ENCODE data around the gene TSC1.

TSC1 gene

DNA sequence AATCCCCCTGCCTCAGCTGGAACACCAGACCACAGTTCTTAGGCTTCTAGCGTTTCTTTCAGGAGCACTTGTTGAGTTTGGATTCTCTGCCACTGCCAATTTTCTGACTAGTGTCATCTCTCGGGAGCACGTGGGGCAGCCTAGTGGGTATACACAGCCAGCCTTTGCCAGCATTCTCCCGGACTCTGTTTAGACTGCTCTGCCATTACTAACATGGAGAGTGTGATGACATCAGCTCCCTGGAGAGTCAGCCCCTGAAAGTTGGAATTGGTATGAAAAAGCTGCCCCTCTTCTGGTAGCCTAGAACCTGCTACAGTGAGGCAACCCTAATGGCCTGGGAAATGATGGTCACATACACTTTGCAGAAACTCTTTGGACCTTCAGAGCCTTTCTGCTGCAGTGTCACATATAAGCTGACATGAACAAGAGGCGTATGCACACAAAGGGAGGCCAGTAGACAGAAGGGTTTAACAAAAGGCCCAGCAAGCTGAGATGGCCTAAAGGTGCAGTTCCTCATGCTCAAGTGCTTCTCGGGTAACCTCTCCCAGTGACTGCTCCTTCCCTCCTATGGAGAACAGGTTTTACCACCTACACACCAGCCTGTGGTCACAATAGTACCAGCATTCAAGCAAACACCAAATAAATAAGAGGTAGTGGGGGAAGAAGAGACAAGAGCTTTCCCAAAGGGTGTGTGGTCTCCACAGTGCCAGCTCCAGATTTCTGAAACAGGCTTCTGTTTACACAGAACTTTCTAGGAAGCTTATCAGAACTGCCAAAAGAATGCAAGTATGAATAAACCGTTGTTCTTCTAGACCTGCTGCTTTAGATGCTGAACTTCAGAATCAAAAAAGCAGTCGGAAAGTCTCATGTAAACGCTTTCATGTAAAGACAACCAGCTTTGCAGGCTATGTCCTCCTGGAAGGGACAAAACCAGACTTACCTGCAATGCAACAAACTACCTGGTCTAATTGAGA is 49.3 kb downstream of the TSC1 start:
- DNase-seq (ENCODE audit: low read depth, low spot score): no peak
- H3K27ac ChIP-seq: peak overlapping the region; percentile 22

DNA sequence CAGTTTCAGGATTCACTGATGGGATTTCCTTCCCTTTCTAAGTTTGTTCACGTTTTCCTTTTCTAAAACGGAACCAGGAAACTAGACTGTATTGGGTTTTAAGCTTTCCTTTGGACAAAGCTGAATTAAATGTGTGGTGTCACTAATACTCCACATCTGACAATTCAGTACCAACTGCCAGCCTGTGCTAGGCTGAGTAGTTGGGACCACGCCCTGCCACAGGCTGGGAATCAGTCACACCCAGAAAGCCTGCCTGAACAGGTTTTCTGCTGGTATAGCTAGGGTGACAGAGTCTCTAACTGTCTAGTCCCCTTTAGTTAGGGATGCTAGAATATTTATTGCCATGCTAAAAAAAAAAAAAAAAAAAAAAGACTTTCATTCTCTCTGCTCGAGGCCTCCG is 50.1 kb downstream of the TSC1 start:
- DNase-seq (ENCODE audit: low read depth, low spot score): peak; percentile 29
- H3K27ac ChIP-seq: no peak overlapping the region

DNA sequence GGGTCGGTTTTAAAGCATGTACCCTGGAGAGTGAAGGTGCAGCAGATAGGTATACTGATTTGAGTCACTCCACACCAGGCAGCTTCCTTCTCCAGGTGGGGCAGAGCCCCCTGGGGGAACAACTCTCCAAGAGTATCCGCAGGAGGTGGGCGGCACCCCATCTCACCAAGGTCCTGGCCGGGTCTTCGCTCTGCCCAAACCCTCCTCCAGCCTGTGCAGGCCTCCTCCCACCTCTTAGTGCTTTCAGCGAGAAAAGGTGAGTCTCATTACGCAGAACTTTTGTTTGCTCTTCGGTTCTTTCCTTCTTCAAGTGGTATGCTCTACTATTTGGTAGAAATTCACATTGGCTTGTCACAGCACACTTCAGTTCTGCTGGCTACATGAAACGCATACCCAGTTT is 52.0 kb downstream of the TSC1 start:
- no peak overlapping the region for H3K27ac ChIP-seq
- DNase-seq (ENCODE audit: low read depth, low spot score): no peak

DNA sequence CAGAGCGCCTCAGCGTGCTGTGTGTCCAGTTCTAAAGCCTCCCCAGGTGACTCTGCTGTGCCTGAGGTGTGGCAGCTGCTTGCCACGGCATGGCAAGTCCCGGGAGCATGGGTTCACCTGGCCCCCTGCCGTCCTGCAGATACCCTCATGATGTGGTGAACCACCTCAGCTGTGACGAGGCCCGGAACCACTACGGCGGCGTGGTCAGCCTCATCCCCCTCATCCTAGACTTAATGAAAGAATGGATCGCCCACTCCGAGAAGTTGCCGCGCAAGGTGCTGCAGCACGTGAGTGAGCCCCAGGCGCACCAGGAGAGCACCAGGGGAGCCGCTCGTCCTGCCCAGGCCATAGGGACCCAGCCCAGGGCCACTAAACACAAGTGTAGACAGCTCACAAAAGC is 56.3 kb downstream of the TSC1 start:
- DNase-seq (ENCODE audit: low read depth, low spot score): no peak
- H3K27ac ChIP-seq: no peak overlapping the region

DNA sequence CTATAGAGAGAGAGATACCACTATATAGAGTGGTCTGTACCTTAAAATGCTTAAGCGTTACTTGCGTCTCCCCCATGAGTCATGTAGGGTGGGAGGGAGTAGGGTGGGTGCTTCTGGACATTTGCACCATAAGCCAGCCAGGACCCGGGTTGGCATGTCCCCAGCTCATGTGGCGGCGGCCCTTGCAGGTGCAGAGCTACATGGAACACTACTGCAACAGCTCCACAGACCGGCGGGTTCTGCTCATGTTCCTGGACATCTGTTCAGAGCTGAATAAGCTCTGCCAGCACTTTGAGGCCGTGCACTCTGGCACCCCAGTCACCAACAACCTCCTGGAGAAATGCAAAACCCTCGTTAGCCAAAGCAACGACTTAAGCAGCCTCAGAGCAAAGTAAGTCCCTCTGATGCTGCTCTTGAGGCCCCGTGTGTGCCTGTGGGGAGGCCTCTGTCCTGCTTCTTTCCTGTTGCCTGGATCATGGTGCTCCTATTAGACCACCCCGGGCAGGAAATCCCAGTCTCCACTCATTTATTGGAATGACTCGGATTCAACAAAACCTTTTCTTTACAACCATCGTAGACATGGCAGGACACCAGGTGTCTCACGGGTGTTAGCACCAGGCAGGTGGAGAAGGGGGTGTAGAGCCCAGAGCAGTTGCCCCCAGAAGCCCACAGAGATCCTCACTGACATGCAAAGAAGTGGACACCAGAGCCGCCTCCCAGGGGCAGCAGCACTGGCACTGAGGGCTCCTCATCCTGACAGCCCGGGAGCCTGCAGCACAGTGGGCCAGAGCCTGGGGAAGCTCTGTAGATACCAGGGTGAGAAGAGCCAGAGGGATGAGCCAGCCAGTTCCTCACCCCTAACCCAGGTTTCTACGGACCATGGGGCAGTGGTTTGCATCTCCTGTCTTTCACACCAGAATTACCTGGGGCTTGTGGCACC is 57.0 kb downstream of the TSC1 start:
- no peak overlapping the region for H3K27ac ChIP-seq
- no peak for DNase-seq (ENCODE audit: low read depth, low spot score)

DNA sequence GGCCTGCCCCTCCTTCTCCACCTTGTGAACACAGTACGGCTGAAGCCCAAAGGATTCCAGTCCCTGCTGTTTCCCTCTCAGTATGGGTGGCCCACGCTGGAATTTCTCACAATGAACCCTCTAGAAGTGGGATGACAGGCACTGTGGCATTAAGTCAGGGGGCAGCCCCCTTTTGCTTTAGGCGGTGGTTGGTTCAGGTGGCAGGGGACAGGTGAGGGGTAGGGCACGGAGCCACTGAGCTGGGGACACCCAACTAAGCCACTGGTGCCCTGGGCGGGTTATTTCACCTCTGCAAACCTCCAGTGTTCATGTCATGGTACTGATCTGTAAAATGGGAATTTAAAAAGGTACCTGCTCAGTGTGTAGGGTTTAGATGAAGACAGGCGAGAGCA is 58.1 kb downstream of the TSC1 start:
- no peak overlapping the region for H3K27ac ChIP-seq
- DNase-seq (ENCODE audit: low read depth, low spot score): no peak

DNA sequence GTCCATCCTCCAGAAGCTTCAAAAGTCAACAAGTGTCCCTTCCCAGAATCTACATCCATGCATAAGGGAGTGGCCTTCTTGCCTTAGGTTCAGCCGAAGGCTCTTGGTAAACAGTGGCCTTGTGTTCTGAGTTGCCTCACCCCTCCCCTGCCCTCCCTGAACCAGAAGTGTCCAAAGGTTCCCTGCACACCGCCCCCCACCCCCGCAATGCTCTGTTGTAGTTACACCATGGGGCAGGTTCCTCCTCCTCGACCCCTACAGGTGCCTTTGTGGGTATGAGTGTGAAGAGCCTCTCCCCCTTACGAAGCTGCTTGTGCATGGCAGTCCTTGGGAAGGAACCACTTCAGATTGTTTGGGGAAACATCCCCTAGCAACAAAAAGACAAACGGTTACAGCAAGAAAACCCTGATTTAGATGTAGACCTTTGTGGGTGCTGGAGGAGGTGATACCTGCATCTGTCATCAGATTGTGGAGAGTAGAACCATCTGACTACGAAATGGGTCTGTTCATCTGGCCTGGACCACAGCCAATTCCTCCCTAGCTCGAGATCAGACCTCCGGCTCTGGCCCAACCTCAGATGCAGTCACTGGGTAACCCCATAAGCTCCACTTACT is 58.6 kb downstream of the TSC1 start:
- no peak overlapping the region for H3K27ac ChIP-seq
- no peak for DNase-seq (ENCODE audit: low read depth, low spot score)

DNA sequence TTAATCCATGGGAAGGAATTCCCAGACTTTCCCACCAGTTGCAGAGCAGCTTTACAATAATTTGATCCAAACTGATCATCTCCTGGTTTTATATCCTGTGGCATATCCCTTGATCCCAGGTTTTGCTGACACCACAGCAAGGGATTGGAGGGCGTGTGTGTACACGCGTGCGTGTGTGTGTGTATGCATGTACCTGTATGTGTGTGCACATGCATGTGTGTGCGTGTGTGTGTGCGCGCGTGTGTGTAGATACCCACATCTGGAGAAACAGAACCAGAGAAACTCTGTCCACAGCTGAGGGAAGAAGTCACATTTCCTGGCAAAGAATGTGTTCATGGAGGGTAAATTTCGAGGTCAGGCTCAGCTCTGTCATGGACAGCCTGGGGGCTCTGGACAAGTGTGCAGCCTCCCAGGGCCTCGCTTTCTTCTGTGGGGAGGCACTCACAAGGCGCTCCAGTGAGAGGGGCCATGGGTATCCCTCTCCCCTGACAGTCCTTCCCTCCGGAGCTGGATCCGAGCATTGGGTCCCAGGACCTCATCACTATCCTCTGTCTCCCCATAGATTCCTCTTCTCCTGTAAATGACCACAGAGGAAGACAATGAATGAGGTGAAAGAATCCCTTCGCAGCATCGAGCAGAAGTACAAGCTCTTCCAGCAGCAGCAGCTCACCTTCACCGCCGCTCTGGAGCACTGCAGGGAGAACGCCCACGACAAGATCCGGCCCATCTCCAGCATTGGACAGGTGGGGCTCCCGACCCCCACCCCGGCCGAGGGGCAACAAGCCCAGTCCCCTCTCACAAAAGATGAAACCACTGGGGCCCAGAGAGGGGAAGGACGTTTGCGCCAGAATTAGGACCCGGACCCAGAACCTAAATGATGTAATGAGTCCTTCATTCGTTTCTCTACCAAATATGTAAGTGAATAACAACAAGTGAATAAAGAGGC is 60.8 kb downstream of the TSC1 start:
- DNase-seq (ENCODE audit: low read depth, low spot score): no peak
- no peak overlapping the region for H3K27ac ChIP-seq

DNA sequence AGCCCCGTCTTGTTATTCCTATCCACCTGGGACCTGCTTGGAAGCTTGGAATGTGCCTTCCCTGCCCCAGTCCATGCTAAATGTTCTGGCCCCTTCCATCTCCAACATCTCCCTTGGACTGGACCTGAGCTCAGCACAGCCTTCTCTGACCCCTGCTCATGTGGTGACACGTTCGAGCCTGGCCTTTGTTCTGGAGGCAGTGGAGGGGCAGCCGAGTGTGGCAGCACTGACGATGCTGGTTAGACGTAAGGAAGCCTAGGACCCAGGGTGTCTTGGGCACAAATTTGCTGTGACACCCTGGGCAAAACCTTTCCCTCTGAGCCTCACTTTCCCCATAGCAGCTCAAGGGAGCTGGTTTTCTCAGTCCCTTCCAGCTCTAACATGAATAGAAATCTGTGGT is 61.8 kb downstream of the TSC1 start:
- no peak overlapping the region for H3K27ac ChIP-seq
- no peak for DNase-seq (ENCODE audit: low read depth, low spot score)

DNA sequence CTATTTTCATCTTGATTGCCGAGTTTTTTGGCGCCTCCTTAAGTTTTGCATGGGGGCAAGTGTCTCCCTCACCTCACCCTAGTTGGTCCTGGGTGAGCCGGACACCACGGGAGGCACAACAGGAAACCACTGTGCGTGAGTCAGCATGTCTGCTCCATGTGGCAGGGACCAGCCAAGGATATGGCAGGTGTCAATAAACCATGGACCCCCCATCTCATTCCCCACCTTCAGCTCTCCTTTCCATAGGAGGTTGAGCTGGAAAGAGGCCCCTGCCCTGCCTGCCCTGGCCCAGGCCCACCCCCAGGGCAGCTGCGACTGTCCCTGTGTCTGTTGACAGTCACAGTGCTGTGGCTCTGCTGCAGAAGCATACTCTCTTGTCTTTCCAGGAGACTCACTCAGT is 62.6 kb downstream of the TSC1 start:
- no peak overlapping the region for H3K27ac ChIP-seq
- no peak for DNase-seq (ENCODE audit: low read depth, low spot score)

DNA sequence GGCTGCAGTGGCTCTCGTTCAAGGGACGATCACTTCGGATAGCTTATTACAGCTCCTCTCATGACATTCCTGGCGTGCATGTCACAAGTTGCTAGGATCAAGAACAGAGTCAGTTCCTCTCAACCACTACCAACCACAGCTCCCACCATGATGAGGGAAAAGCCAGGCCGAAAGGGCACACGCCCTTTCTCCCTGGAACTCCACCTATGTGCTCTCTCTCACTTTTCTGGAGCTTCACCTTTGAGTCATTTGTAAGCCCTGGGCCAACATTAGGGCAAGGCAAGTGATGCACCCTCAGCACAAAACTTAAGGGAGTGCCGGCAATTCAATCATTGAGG is 64.1 kb downstream of the TSC1 start:
- no peak for DNase-seq (ENCODE audit: low read depth, low spot score)
- peak overlapping the region; percentile 13 for H3K27ac ChIP-seq

DNA sequence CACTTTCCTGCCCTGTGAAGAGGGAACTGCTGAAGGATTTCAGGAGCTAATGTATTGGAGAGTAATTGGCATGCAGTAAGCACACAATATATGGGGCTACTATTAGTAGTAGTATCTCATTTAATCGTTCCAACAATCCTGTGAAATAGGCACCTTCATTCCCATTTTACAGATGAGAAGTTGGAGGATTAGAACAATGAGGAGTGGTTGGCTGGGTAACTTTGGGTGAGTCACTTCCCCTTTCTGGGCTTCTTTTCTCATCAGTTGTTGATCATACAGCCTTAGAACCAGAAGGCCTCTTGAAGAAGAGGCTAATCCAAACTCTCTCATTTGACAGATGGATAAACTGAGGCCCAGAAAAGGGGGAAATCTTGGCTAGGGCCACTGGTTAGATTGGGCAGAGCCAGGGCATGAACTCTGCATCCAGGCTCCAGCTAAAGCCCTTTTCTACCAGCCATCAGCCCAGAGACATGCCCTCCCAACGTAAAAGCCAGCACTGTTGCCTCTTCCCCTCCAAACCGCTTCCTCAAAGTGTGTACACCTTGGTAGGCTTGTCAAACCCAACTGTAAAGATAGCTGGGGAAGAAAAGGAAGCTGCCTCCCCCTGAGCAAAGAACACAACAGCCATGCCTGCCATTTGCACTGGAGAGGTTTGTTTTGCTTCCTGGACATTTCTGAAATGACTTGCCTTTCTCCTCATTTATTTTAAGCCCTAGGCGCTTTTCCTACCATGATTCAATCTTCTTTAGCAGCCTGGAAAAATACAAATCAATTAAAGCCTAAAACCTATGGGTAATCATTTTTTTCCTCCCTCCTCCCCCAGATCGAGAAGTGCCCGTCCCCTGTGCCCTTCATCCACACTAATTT is 64.7 kb downstream of the TSC1 start:
- peak overlapping the region; percentile 13 for H3K27ac ChIP-seq
- no peak for DNase-seq (ENCODE audit: low read depth, low spot score)

DNA sequence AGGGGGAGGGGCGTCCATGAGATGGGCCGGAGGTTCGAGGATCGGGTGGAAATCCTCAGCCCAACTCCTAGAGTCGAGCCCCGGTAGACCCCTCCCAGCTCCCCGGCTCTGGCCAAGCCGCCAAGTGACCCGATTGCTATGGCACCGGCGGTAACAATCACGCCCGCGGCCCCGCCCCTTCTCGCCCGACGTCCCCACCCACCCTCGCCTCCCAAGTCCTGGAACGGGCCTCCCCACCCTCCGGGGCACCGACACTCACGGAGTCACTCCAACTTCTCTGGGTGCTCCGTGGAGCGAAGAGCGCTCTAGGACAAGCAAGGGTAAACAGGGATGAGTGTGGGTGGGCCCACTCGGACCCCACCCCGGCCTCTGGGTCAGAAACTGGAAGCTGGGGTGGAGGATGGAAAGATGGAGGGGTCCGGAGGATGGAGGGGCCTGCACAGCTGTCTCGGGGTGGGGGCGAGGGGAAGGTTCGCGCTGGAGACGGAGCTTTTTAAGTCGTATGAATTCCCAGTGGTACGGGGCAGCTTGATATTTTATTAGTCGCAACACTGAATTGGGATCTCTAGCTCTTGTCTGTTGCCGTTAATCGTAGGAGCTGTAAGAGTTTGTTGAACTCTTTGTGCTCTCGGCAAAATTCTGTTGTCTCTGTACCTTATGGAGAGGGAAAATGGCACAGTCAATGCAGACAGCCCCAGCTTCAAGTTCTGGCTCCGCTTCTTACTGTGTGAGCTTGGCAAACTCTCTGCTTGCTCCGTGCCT is 65.5 kb downstream of the TSC1 start, which contains the start of gene SPACA9:
Gene SPACA9 (plus strand): TSS at position 204 of the 762 bp plus-strand sequence. CDS start 5,050 bp downstream, outside the sequence.
- DNase-seq (ENCODE audit: low read depth, low spot score): no peak
- H3K27ac ChIP-seq: peak within 1 kb of the TSS; percentile 44

DNA sequence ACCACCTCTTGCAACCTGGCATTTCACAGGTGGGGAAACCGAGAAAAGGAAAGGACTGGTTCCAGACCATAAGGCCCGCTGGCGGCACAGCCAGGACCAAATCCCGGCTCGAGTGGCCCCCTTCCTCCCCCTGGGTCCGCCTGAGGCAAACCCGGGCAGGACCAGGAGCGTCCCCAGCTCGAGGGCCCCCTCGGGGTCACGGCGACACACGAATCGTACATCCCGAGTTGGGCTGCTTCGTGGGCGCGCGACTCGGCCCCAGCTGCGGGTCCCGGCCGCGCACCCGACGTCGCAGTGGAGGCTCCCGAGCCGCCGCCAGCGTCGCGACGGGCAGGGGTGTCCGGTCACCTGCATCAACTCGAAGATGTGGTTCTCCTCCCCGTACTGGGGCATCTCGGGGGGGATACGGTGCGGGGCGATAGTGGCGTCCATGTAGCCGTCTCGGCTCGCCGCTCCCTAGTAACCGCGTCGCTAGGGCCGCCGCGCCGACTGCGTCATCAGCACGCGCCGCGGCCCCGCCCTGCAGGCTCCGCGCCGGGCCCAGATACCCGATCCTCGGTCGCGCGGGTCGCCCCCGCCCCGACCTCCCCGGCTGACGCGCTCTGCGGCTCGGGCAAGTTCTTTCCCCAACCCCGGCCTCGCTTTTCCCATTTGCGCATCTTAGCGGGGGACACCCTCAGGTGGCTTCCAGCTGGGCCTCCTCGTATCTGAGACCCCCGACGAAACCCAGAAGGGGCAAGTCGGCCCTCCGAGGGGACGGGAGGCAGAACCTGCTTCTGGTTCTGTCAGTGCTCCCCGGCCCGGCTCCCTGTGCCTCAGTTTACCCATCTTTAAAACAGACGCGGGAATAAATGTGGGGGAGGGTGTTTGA is 66.4 kb downstream of the TSC1 start, which contains the start of gene AK8:
Gene AK8 (minus strand): TSS at position 461 of the 871 bp plus-strand sequence. CDS start 29 bp downstream, at position 432.
- no peak for DNase-seq (ENCODE audit: low read depth, low spot score)
- peak within 1 kb of the TSS; percentile 44 for H3K27ac ChIP-seq

DNA sequence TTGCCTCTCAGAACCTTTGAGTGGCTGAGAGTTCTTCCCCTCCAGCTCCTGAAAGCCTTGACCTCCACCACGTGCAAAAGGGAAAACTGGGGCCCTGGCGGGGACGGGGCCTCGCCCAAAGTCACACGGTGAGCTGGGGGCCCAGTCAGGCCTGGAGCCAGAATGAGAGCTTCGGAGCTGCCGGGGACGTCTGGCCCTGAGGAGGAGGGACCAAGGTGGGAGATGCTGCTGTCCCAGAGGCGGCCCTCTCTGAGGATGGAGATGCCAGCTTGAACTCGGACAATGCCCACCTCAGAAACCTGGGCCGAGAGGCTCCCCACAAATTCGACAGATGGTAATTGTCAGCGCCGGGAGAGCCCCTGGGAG is 67.0 kb downstream of the TSC1 start:
- DNase-seq (ENCODE audit: low read depth, low spot score): no peak
- H3K27ac ChIP-seq: no peak overlapping the region

DNA sequence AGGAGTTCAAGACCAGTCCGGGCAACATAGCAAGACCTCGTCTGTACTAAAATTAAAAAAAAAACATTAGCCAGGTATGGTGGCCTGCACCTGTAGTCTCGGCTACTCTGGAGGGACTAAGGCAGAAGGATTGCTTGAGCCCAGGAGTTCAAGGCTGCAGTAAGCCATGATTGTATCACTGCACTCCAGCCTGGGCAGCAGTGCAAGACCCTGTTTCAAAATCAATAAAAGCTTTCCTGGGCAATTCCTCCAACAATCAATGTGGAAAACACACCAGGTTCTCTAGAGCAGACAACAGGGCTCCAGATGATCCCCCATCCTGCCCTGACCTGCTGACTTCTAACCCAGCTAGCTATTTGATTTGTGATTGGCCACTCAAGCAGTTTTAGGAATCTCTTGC is 67.6 kb downstream of the TSC1 start:
- no peak overlapping the region for H3K27ac ChIP-seq
- no peak for DNase-seq (ENCODE audit: low read depth, low spot score)

DNA sequence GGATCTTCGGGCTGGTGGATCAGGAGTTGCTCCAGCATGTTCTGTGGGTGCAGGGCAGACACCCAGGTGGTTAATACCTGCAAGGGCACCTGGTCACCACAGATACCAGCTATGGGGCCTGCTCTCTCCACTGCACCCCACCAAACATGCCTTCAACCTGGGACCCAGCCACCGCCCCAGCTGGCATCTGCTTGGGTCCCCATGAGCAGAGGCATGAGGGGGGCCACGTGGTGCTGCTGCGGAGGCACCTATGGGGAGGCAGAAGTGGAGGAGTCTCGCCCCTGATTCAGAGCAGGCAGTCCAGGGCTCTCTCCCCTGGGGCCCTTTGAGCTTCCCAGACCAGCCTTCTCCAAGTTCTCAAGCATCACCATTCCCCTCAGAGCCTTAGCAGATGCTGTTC is 69.3 kb downstream of the TSC1 start:
- no peak for DNase-seq (ENCODE audit: low read depth, low spot score)
- no peak overlapping the region for H3K27ac ChIP-seq
